H1 (cell line): ENCODE measurements around the gene STK26.

Experiments used
- BACH1 ChIP-seq: IDR thresholded peaks from 2 replicates; pipeline ENCODE4 v1.6.1; 2012; ENCODE audit warnings: low read length, improper control_type of control experiment
- FOSL1 ChIP-seq: IDR thresholded peaks from 2 replicates; pipeline ENCODE4 v1.6.1; 2011; ENCODE audit warnings: mild to moderate bottlenecking, low read depth, low read length, moderate library complexity; ENCODE audit not compliant: insufficient read depth
- GABPA ChIP-seq: IDR thresholded peaks from 2 replicates; pipeline ENCODE4 v1.6.1; 2011; ENCODE audit warnings: mild to moderate bottlenecking, low read length, moderate library complexity, borderline replicate concordance; ENCODE audit not compliant: insufficient read depth
- POLR2A ChIP-seq, 2 experiments: IDR thresholded peaks; 1 replicate in 1 of 2; 2 replicates in 1 of 2; pipeline ENCODE4 v1.6.1; 2011; ENCODE audit warnings: low read depth in 2 of 2, low read length in 2 of 2, mild to moderate bottlenecking in 2 of 2; ENCODE audit errors: control extremely low read depth in 1 of 2
- SIN3A ChIP-seq, 2 experiments: IDR thresholded peaks in 1 of 2; conservative IDR thresholded peaks in 1 of 2; 2 replicates each; pipeline ENCODE4 v1.6.1; 2011 to 2012; ENCODE audit warnings: low read length in 2 of 2, improper control_type of control experiment in 1 of 2, low read depth in 1 of 2, mild to moderate bottlenecking in 1 of 2
- TF ChIP-seq, protein P1 (sequence below), 3 experiments: IDR thresholded peaks; 1 replicate in 2 of 3; 2 replicates in 1 of 3; pipeline versions ENCODE4 v1.5.1 to v1.6.1; 2011; ENCODE audit warnings: low read length in 3 of 3, mild to moderate bottlenecking in 3 of 3, inconsistent platforms in 2 of 3, low read depth in 1 of 3, moderate library complexity in 1 of 3; ENCODE audit not compliant: insufficient read depth in 1 of 3; ENCODE audit errors: control extremely low read depth in 1 of 3
- TF ChIP-seq, protein P2 (sequence below): IDR thresholded peaks from 2 replicates; pipeline ENCODE4 v1.6.1; 2011; ENCODE audit warnings: low read length, improper control_type of control experiment

DNA sequence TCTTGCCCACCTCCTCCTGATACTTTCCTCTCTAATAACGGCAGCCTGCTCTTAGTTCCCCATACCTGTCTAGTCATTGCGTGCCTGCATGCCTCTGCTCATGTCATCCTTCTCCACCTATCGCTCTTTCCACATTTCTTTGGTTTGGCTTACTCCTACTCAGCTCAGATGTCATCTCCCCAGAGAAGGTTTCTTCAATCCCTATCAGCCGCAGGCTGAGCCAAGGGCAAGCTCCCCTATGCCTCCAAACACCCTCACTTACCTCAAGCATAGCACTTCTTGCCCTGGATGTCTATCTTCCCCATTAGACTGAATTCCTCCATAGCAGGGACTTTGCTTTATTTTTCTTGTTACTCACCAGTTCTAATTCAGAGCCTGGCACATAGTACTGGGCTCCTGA is 78.1 kb downstream of the STK26 start:
- TF ChIP-seq, protein P1, sequence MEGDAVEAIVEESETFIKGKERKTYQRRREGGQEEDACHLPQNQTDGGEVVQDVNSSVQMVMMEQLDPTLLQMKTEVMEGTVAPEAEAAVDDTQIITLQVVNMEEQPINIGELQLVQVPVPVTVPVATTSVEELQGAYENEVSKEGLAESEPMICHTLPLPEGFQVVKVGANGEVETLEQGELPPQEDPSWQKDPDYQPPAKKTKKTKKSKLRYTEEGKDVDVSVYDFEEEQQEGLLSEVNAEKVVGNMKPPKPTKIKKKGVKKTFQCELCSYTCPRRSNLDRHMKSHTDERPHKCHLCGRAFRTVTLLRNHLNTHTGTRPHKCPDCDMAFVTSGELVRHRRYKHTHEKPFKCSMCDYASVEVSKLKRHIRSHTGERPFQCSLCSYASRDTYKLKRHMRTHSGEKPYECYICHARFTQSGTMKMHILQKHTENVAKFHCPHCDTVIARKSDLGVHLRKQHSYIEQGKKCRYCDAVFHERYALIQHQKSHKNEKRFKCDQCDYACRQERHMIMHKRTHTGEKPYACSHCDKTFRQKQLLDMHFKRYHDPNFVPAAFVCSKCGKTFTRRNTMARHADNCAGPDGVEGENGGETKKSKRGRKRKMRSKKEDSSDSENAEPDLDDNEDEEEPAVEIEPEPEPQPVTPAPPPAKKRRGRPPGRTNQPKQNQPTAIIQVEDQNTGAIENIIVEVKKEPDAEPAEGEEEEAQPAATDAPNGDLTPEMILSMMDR (IDR thresholded peaks at IDR 0.05; ENCODE audit: control extremely low read depth in 1 of 3, insufficient read depth in 1 of 3, low read depth in 1 of 3, low read length in 3 of 3) = no peak
- TF ChIP-seq GABPA (no peak), SIN3A (conservative IDR thresholded peaks at IDR 0.05 in 1 of 2, IDR thresholded peaks at IDR 0.05 in 1 of 2; ENCODE audit: low read depth in 1 of 2, low read length in 2 of 2) (no peak), FOSL1 (no peak), POLR2A (IDR thresholded peaks at IDR 0.05; ENCODE audit: control extremely low read depth in 1 of 2, low read depth in 2 of 2, low read length in 2 of 2) (no peak), BACH1 (no peak)
- TF ChIP-seq, protein P2, sequence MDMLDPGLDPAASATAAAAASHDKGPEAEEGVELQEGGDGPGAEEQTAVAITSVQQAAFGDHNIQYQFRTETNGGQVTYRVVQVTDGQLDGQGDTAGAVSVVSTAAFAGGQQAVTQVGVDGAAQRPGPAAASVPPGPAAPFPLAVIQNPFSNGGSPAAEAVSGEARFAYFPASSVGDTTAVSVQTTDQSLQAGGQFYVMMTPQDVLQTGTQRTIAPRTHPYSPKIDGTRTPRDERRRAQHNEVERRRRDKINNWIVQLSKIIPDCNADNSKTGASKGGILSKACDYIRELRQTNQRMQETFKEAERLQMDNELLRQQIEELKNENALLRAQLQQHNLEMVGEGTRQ = no peak
